ENCODE measurements around the gene CYB561D1. TPM values are rescaled to one million over a fixed set of nuclear protein-coding genes. Genes with fewer than 3 reads are reported as not detected.

CYB561D1 gene
- total RNA-seq, 2 experiments from 2014 or later, result 12.0 to 15.0 TPM

DNA sequence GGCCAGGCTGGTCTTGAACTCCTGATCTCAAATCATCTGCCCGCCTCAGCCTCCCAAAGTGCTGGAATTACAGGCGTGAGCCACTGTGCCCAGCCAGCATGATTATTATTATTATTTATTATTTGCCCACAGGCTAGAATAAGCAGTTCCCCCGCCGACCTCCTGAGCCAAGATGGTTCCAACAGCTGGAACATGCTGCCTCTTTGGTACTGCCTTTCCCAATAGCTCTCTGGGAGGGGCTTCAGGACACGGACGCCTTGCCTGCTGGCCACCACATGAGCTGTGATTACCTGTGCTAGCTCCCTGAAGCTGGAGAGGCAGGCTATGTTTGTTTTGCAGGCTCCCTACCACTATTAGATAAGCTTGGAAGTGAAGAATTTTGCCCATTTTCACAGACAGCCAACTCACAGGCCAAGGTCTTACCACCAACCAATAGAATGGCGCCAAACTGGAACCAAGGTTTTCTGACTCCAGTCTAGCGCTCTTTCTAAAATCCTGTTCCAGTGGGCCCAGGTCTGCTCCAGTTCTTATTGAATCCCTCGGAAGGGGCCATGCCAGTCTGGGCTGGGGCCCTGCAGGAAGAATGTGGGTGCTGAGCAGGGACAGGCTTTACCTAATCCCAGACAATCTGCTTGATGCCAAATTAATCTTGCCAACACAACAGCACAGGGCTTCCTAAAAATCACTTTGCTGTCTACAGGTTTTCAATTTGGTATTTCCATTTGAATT lies 43.7 kb downstream of the CYB561D1 start:
- intact Hi-C loops (cut with DNase I, micrococcal nuclease), result no loop called here
- ATAC-seq (ENCODE audit: poor library complexity), result no peak

DNA sequence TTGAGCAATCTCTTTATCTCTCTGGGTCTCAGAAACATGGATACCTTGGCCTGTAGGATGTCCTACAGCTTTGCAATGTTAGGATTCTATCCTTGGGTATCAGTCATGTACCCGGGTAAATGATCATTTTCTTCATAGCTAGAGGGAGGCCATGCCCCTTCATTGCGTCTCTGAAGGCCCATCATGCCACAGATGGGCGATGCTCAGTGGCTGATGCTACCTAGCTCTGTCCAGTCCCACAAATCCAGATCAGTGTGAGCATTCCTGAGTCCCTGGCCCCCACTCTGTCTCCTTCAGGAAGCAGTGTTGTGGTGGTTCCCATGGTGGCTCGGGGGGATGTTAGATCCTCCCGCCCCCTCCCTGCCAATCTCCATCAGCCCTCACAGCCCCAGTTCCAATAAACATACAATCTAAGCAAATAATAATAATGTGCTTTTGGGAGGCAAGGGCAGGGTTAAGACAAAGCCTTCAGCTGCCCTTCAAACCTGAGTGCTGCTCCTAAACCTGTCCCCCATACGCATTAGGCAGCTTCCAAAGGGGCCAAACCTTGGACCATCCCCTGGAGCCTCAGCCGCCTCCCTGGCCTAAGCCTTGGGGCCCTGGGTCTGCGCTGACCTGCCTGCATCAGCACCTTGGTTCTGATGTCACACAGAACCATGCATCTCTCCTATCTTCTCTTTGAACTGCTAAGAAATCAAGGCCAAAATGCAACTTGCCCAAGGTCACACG lies 45.1 kb downstream of the CYB561D1 start:
- Histone ChIP-seq H3K27me3 (ENCODE audit: control insufficient read depth in 1 of 2, insufficient read depth in 2 of 2, low read length in 2 of 2) (no peaks in the 10 kb centered on the region), H3K9me3 (ENCODE audit: control insufficient read depth in 1 of 2, insufficient read depth in 1 of 2, low read length in 2 of 2) (no peaks in the 10 kb centered on the region), H3K36me3 (ENCODE audit: insufficient read depth, low read length) (no peaks in the 10 kb centered on the region), H3K27ac (ENCODE audit: low read depth in 1 of 2, low read length in 2 of 2) (no peak overlapping the region), H3K4me3 (ENCODE audit: low read length) (no peak overlapping the region), H3K4me1 (ENCODE audit: insufficient read depth, low read length) (no peaks in the 10 kb centered on the region)
- Mint-ChIP-seq H3K4me3 (no peak overlapping the region), H3K27me3 (no peaks in the 10 kb centered on the region), H3K27ac (no peak overlapping the region), H3K4me1 (ENCODE audit: low read depth) (no peaks in the 10 kb centered on the region), H3K9me3 (no peaks in the 10 kb centered on the region), H3K36me3 (ENCODE audit: low read depth) (no peaks in the 10 kb centered on the region)
- CTCF ChIA-PET, result interaction anchor here (0.9 to 1.0 kb wide), 2 partner anchors 45 to 49 kb away, joined by 3 read pairs; partner anchors contain the start of gene CYB561D1
- ATAC-seq (ENCODE audit: poor library complexity), result no peak
- DNase-seq, result no peak
- intact Hi-C loops (cut with DNase I, micrococcal nuclease), result no loop called here
- POLR2A ChIA-PET, result interaction anchor here (1.0 kb wide), 1 partner anchor 9 kb away, joined by 3 read pairs; the partner anchor contains the start of gene GNAI3
- TF ChIP-seq, protein P1, sequence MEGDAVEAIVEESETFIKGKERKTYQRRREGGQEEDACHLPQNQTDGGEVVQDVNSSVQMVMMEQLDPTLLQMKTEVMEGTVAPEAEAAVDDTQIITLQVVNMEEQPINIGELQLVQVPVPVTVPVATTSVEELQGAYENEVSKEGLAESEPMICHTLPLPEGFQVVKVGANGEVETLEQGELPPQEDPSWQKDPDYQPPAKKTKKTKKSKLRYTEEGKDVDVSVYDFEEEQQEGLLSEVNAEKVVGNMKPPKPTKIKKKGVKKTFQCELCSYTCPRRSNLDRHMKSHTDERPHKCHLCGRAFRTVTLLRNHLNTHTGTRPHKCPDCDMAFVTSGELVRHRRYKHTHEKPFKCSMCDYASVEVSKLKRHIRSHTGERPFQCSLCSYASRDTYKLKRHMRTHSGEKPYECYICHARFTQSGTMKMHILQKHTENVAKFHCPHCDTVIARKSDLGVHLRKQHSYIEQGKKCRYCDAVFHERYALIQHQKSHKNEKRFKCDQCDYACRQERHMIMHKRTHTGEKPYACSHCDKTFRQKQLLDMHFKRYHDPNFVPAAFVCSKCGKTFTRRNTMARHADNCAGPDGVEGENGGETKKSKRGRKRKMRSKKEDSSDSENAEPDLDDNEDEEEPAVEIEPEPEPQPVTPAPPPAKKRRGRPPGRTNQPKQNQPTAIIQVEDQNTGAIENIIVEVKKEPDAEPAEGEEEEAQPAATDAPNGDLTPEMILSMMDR (IDR thresholded peaks at IDR 0.05), result no peak

More for the DNA sequence above, 43.7 kb downstream of the CYB561D1 start:
- Histone ChIP-seq H3K27me3 (ENCODE audit: control insufficient read depth in 1 of 2, insufficient read depth in 2 of 2, low read length in 2 of 2) (no peaks in the 10 kb centered on the region), H3K36me3 (ENCODE audit: insufficient read depth, low read length) (no peaks in the 10 kb centered on the region), H3K4me3 (ENCODE audit: low read length) (no peak overlapping the region), H3K4me1 (ENCODE audit: insufficient read depth, low read length) (peaks cover 4% of the 10 kb centered on the region), H3K9me3 (ENCODE audit: control insufficient read depth in 1 of 2, insufficient read depth in 1 of 2, low read length in 2 of 2) (no peaks in the 10 kb centered on the region), H3K27ac (ENCODE audit: low read depth in 1 of 2, low read length in 2 of 2) (no peak overlapping the region)
- Mint-ChIP-seq H3K9me3 (no peaks in the 10 kb centered on the region), H3K27ac (no peak overlapping the region), H3K27me3 (no peaks in the 10 kb centered on the region), H3K36me3 (ENCODE audit: low read depth) (no peaks in the 10 kb centered on the region), H3K4me3 (no peak overlapping the region), H3K4me1 (ENCODE audit: low read depth) (peaks cover 7% of the 10 kb centered on the region)
- TF ChIP-seq, protein P1 (IDR thresholded peaks at IDR 0.05), result no peak
- DNase-seq, result no peak
- CTCF ChIA-PET, result interaction anchor here (1.0 to 1.2 kb wide), 2 partner anchors 44 to 47 kb away, joined by 3 read pairs; partner anchors contain the start of gene CYB561D1
- POLR2A ChIA-PET, result interaction anchor here (1.1 kb wide), 1 partner anchor 28 kb away, joined by 3 read pairs; the partner anchor contains the start of gene AMIGO1

DNA sequence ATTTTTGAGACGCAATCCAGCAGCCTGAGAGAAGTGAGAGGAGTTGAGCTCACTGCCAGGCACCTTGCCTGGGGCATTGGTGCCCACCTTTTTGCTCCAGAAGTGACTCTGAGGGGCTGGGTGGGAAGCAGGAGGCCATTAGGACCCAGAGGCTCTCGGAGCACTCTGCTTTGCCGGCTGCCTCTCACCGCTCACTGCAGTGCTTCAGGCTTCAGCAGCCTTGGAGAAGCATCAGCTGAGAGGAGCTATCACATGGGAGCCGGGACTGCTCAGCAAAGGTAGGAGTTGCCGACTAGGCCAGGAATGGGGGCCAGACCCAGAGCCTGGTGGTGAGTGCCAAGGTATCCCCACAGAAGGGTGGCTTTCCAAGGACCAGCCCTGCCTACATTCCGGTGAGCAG lies 45.8 kb downstream of the CYB561D1 start, which contains the start of gene GPR61:
TSS of gene GPR61 (plus strand) at position 197 of the 400 bp plus-strand sequence. CDS start 3,151 bp downstream, outside the sequence.
- ChIA-PET CTCF (interaction anchor here (2.1 kb wide), 1 partner anchor 100 kb away, joined by 6 read pairs; no protein-coding TSS in a partner anchor), POLR2A (no interaction called here)
- Mint-ChIP-seq H3K9me3 (no peaks in the 10 kb centered on the region), H3K4me3 (no peak within 1 kb of the TSS), H3K4me1 (ENCODE audit: low read depth) (no peaks in the 10 kb centered on the region), H3K27me3 (no peaks in the 10 kb centered on the region), H3K36me3 (ENCODE audit: low read depth) (no peaks in the 10 kb centered on the region), H3K27ac (no peak within 1 kb of the TSS)
- no peaks in the 10 kb centered on the region for H3K9me3 ChIP-seq (ENCODE audit: control insufficient read depth in 1 of 2, insufficient read depth in 1 of 2, low read length in 2 of 2)
- DNase-seq, result no peak
- H3K36me3 ChIP-seq (ENCODE audit: insufficient read depth, low read length), result no peaks in the 10 kb centered on the region
- H3K27ac ChIP-seq (ENCODE audit: low read depth in 1 of 2, low read length in 2 of 2), result no peak within 1 kb of the TSS
- no peaks in the 10 kb centered on the region for H3K4me1 ChIP-seq (ENCODE audit: insufficient read depth, low read length)
- H3K4me3 ChIP-seq (ENCODE audit: low read length), result no peak within 1 kb of the TSS
- no peak for ATAC-seq (ENCODE audit: poor library complexity)
- TF ChIP-seq, protein P1 (IDR thresholded peaks at IDR 0.05), result no peak
- no peaks in the 10 kb centered on the region for H3K27me3 ChIP-seq (ENCODE audit: control insufficient read depth in 1 of 2, insufficient read depth in 2 of 2, low read length in 2 of 2)
- intact Hi-C loops (cut with DNase I, micrococcal nuclease), result no loop called here
